ENCODE data around the gene RPL37A. TPM values are rescaled to one million over a fixed set of nuclear protein-coding genes. Genes with fewer than 3 reads are reported as not detected.

The RPL37A gene
- total and polyA plus RNA-seq, 2 of the 4 experiments (the other 2 are of a cell fraction) = 341 to 1,572 TPM

GRCh38 chr2:216478791-216479190, 19.9 kb upstream of the RPL37A start:
- DNase-seq = no peak
- Histone ChIP-seq H3K9me3 (ENCODE audit: control insufficient read depth, insufficient read depth, low read length) (no peaks in the 10 kb centered on the region), H3K27me3 (ENCODE audit: control insufficient read depth, insufficient read depth, low read length) (no peaks in the 10 kb centered on the region), H2BK120ac (ENCODE audit: low read depth, low read length) (no peak overlapping the region), H4K5ac (ENCODE audit: low read depth, low read length) (no peak overlapping the region), H3K18ac (ENCODE audit: low read depth, low read length) (no peak overlapping the region), H3K56ac (ENCODE audit: extremely low read depth, insufficient read depth, low read length) (no peak overlapping the region), H3K4me2 (ENCODE audit: low read depth, low read length) (no peak overlapping the region), H4K8ac (ENCODE audit: low read depth in 2 of 2, low read length in 2 of 2) (no peak overlapping the region), H3K79me1 (ENCODE audit: low read depth in 1 of 2, low read length in 2 of 2) (no peaks in the 10 kb centered on the region; a peak in 1 of 4 replicates), H3K9ac (ENCODE audit: low read depth, low read length) (no peak overlapping the region), H3K23ac (ENCODE audit: low read depth, low read length) (0 out of 2 replicates have a peak overlapping the region, but pooled peaks have one; percentile 34), H4K91ac (ENCODE audit: insufficient read depth, low read depth, low read length) (no peak overlapping the region), H2AK5ac (ENCODE audit: low read depth, low read length) (peak overlapping the region; percentile 44), H4K20me1 (ENCODE audit: insufficient read depth, low read length) (no peaks in the 10 kb centered on the region), H2BK20ac (ENCODE audit: low read depth, low read length) (no peak overlapping the region), H2BK5ac (ENCODE audit: low read depth, low read length, poor library complexity, severe bottlenecking) (no peak overlapping the region), H3K27ac (ENCODE audit: insufficient read depth, low read length) (no peak overlapping the region), H2AFZ (replicated peaks; ENCODE audit: low read length, poor library complexity) (no peak overlapping the region), H3K4ac (ENCODE audit: low read depth, low read length) (peak overlapping the region; percentile 37; the same call in 1 of the 2 replicates), H3K9me1 (ENCODE audit: insufficient read depth, low read length) (peaks cover 19% of the 10 kb centered on the region), H3K36me3 (ENCODE audit: control insufficient read depth, insufficient read depth, low read length) (peaks cover 24% of the 10 kb centered on the region), H3K4me3 (ENCODE audit: insufficient read depth, low read depth, low read length) (no peak overlapping the region), H3K4me1 (ENCODE audit: control insufficient read depth, insufficient read depth, low read length) (no peaks in the 10 kb centered on the region; the same call in 1 of the 2 replicates), H2BK15ac (ENCODE audit: low read depth, low read length) (no peak overlapping the region), H3K14ac (replicated peaks; ENCODE audit: low read depth, low read length) (no peak overlapping the region), H2AK9ac (replicated peaks; ENCODE audit: low read depth, low read length, poor library complexity) (no peak overlapping the region)
- TF ChIP-seq RCOR1 (IDR thresholded peaks at IDR 0.05; ENCODE audit: insufficient replicate concordance, low read length) = no peak
- TF ChIP-seq CEBPB (IDR thresholded peaks at IDR 0.05; ENCODE audit: low read depth, low read length) = no peak
- TF ChIP-seq POLR2A (IDR thresholded peaks at IDR 0.05; ENCODE audit: low read depth, low read length) = no peak
- intact Hi-C loops (cut with micrococcal nuclease) = loop anchor here (5.0 kb wide), 1 partner anchor 36 kb away; no protein-coding TSS in a partner anchor
- ChIA-PET CTCF (no interaction called here), POLR2A (ENCODE audit: unreplicated experiment) (no interaction called here)
- no CpG with 5 or more reads among the region's 1 CpG for WGBS, 2 experiments (ENCODE audit: extremely low coverage in 2 of 2, insufficient read length in 1 of 2)
- dilution Hi-C loops (cut with HindIII; ENCODE audit: low sequenced_read_pairs, unreplicated experiment) = no loop called here
- no peak; the same call in 1 of the 2 replicates for ATAC-seq (ENCODE audit: low read depth)
- in situ Hi-C loops (cut with MboI; ENCODE audit: low sequenced_read_pairs) = no loop called here
- BruUV-seq (replicated peaks) = no TSS peak

Data from IMR-90 (cell line).